GM21360 (cell line): ENCODE results near the gene RAB3A.
"Not testable (repeated sequence)": the region's sequence is repeated elsewhere in the genome, so short reads cannot be mapped to it uniquely, and the experiment has no call there.

ENCODE experiments used
- ATAC-seq: cut with Tn5 transposase; IDR thresholded peaks from one replicate; pipeline ENCODE4 v1.9.1; 2021; ENCODE audit warnings: mild to moderate bottlenecking, moderate library complexity; ENCODE audit not compliant: unreplicated experiment

The RAB3A gene

DNA sequence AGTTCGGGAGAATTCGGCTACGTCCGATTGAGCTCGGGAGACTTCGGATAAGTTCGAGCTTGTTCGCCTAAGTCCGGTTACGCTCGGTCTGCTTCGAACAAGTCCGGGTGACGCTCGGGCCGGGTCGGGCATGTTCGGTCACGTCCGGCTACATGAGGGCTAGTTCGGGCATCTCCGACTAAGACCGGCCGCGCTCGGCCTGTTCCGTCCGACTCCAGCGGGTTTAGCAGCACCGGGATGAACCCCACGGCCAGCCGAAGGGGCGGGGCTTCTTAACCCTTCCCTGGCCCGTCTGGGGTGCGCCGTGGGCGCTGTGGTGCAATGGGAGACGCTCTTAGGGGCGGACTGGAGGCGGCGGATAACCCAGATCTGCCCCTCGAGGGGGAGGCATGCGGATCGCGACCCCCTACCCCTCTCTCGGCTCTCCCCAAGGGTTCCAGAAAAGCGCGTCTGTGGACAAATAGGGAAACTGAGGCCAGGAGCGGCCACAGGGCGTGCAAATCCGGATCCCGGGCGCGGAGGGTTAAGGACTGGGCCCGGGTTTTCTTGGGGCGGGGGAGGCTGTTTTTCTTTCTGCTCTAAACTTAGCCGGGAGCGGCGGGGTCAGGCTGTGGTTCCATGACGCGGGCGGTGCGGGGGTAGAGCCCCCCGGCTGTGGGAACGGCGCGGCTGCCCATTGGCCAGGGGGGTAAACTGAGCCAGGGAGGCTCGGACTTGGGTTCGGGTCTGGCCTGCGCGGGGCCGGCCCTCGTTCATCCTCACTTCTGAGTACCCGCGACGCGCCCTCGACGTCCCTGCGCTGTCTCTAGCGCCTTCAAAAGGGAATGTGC is 20.9 kb upstream of the RAB3A start:
- peak; percentile 81 for ATAC-seq

DNA sequence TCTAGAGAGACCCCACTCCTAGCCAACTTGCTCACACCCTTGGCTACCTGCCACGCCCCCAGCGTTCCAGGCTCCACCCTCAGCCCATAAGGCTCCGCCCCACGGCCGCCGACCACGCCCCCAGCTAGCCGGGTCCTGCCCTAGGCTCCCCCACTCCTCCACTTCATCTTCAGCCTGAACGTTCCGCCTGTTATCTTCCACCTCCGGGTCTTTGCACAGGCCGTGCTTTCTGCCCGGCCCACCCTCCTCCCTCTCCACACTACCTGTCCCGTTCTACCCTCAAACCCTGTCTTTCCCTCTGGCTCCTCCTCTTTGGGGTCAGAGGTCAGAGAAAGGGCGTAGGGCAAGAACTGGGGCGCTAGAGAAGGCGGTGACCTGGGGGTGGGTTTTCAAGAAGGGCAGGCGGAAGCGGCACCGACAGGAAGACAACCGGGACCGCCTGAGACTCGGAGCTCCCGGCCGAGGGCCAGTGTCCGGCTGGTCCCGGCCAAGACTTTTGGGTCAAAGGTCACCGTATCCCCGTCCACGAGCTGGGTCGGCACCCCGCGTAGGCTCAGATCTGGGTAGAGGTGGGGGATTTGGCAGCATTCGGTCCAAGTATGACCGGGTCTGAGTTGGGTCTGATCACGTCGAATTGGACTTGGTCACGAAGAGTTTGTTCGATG is 20.1 kb upstream of the RAB3A start:
- ATAC-seq, result no peak

DNA sequence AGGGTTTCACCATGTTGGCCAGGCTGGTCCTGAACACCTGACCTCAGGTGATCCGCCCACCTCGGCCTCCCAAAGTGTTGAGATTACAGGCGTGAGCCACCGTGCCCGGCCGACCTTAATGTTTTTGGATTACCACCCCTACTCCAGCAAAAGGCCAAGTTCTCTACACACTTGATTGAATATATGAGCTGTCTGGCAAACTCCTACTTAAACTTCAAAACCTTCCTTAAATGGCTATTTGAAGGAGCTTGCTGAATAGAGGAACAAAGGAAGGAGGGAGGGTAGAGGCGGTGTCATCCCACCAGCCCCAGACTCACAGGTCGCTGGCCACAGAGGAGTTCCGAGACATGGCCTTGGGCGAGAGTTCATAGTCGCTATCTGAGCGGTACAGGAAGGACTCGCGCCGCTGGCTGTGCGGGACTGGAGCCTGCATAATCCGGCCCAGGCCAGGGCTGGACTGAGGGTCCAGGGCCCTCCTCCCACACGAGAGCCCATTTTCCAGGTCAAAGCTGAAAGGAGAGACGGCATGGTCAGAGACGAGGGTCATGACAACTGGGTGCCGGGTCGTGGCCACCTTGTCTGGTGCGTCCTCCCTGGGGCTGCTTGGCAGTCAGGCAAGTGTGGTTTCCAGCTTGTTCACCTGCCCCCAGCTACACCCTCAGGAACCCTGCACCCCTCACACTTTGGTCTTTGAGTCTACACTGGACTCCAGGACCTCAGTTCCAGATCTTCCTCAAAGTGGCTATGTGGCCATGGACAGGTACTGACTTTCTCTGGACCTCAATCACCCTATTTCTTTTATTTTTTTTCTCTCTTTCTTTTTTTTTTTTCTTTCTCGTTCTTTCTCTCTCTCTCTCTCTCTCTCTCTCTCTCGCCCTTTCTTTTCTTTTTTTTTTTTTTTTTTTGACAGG is 18.2 kb upstream of the RAB3A start:
- no peak for ATAC-seq

DNA sequence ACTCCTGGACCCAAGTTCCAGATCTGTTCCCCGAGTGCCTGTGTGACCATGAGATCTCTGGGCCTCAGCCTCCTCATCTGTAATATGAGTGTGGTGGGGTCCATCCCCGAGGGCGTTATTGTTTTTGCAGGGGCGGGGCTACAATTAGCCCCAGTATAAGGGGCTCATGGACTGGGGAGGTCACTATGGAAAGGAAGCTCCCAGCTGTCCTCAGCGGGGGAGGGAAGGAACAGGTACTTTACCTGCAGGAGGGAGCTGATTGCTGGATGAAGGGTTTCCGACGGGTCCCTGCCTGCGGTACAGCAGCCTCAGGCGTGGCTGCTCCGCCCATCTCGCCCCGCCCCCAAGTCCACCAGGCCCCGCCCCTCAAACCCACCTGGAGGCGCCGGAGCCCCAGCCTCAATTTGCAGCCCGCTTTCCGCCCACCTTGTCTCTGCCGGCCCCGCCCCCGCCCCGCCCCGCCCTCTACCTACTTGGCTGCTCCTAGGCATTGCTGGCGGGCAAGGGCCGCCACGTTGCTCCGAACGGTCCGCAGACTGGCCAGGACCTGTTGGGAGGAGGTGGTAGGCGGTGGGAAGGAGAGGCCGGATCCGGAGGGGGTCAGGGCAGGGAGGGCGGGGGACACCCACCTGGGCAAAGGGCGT is 16.9 kb upstream of the RAB3A start:
- ATAC-seq, result no peak

DNA sequence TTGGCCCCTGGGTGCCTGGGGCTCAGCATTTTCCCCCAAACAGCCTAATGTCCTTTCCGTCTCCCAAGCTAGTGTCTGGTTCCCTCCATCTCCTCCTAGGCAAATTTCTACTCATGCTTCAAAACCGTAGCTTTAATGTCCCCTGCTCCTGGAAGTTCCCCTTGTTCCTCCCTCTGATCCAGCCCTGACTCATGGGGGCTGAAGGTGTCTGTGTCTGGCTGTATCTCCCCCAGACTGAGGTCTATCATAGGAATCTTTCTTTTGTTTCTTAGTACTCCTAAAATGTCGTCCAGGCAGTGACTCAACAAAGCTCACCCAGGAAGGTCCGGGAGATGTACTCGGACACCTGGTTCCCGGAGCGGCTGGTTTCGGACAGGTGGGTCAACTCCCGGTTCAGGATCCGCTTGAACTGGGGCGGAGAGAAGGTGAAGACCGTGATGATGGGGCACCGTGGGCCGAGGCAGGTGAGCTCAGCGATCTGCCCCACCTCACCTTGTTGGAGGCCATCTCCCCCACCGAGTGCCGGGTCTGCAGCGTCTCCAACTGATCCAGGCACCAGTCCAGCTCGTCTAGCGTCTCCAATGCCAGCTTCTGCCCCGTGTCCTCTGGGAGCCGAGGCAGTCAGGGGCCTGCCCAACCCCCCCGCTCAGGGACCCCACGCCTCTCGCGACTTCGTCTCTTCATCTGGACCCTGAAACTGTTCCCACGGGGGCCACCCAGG is 16.2 kb upstream of the RAB3A start:
- no peak for ATAC-seq

DNA sequence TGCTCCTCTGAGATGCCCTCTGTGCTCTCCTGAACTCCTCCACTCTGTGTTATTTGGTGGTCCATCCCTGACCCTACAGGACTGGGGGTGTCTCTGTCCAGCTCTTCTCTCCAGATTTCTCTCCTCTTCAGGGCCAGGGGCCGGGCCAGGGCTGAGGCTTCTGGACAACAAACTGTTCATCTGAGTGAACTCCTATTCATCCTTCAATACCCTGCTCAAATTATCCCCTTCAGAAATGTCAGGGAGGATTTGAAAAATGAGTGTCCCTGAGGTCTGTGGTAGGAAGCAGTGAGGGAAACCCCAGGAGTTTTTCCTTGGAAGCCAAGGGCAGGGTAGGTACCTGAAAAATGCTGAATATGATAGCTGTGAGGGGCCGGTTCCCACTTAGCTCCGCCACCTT is 14.8 kb upstream of the RAB3A start:
- ATAC-seq, result no peak

DNA sequence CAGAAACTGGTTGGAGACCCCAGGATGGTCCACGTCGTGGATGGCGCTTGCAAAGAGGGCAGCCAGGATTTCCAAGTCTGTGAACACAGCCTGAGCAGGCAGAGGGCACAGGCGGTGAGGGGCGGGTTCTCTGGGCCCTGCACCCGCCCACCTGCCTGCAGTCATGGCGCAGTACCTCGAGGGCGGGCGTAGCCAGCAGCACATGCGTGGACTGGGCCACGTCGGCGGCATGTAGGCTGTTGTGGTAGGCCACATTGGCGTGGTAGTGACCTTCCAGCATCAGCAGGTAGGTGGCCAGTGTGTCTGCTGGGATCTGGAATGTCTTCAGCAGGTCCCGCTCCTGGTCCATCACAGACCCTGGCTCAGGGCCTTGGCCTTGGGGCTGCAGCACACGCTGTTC is 14.3 kb upstream of the RAB3A start:
- ATAC-seq, result no peak

DNA sequence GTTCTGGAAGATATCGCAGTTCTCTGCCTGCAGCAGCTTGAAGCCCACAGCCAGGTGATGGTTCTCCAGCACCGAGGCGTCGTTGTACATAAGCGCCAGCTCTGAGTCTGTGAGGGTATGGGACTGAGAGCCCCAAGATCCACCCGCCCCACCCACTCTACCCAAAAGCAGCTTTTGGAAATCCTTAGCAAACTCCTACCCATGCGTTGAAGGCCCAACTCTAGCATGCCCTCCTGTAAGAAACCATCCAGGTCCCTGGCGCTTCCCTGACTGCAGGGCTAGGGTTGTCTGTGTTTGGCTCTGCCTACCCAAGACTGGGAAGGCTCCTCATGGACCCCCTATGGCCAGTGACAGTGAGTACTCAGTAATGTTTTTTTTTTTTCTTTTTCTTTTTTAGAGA is 12.9 kb upstream of the RAB3A start:
- ATAC-seq, result no peak

DNA sequence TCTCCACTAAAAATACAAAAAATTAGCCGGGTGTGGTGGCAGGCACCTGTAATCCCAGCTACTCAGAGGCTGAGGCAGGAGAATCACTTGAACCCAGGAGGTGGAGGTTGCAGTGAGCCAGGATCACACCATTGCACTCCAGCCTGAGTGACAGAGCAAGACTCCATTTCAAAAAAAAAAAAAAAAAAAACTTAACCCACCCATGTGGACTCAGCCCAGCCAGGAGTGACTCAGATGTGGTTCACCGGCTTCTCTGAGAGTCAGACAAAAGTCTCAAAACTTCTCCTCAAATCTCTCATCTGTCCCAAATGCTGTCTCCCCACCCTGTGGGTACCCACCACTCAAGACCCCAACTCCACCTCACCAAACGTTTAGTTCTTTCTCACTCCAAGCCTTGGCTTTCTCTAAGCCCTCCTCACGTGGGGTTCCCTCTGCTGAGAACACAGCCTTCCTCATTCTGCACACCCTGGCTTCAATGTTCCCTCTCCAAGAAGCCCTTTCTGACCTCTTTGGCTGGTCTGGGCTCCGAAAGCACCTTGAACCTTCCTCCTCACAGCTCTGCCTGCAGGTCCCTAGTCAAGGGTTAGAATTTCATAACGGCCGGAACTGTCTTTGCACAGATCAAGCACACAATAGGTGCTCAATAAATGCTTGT is 11.1 kb upstream of the RAB3A start:
- ATAC-seq, result no peak

DNA sequence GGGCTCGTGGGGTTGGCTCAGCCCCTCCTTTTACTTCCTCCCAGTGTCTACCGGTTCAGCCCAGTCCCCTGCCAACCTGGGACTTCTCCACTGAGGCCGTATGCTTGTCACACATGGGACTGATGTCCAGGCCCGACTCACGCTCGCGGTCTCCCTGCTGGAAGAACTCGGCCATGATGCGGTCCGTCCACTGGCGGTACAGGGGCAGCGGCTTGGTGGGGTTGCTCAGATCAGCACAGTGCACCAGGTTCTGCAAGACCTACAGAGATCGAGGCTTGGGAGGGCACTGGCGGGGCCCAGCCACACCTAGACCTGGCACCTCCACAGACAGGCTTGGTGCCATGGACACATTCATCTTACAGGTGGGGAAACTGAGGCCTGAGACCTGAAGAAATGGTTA is 7.8 kb upstream of the RAB3A start:
- no peak for ATAC-seq

DNA sequence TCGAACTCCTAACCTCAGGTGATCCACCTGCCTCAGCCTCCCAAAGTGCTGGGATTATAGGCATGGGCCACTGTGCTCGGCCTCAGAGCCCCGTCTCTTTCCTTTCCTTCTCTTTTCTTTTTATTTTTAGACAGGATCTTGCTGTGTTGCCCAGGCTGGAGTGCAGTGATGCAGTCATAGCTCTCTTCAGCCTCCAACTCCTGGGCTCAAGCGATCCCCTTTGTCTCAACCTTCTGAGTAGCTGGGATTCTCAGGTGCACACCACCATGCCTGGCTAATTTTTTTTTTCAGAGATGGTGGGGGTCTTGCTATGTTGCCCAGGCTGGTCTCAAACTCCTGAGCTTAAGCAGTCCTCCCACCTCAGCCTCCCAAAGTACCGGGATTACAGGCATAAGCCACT is 6.1 kb upstream of the RAB3A start:
- not testable (repeated sequence) for ATAC-seq

DNA sequence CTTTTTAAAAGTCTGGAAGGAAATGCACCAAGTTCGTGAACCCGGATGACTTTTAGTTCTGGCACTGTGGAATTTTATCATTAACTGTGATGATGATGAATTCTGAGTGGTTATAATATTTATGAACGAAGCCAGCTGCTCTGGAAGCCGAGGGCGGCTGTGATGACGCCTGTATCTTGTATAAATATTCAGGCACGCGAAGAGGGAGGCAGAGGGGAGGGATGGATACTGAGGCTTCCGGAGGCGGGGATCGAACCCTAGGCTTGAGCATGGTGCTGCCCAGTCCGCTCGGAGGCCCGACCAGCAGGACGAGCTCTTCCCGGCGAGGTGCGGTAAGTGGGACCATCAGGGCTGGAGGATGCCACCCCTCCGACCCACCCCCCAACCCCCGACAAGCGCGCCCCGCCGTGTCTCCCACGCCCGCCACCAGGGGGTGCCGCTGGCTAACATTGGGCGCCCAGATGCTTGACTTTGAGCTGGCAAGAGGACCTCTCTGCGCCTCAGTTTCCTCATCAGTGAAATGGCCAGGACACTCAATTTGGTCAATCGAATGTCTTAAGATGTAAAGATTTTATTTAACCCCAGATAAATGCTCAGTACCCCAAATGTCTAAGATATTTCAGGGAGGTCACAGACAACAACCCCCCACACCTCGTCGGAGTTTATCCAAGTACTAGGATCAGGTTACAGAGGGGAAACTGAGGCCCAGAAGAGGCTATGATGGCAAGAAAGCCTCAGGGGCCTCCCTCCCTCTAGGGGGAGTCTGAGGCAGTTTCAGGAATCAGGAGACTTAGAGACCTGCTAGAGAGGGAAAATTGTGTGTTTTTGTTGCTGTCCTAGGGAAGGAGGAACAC is 4.5 kb upstream of the RAB3A start:
- ATAC-seq, result no peak

DNA sequence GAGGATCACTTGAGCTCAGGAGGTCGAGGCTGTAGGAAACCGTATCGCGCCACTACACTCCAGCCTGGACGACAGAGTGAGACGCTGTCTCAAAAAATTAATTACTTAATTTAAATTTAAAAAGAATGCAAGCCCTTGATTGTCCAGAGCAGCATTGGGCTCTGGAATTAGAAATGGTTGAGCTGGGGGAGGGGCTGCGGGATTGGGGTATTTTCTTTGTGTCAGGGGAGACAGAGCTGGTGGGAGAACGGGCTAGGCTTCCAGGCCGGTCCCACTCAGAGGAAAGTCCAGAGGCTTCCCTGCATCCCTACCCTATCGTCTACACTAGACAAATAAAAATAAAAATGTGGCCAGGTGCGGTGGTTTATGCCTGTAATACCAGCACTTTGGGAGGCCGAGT is 2.2 kb upstream of the RAB3A start:
- ATAC-seq, result no peak

DNA sequence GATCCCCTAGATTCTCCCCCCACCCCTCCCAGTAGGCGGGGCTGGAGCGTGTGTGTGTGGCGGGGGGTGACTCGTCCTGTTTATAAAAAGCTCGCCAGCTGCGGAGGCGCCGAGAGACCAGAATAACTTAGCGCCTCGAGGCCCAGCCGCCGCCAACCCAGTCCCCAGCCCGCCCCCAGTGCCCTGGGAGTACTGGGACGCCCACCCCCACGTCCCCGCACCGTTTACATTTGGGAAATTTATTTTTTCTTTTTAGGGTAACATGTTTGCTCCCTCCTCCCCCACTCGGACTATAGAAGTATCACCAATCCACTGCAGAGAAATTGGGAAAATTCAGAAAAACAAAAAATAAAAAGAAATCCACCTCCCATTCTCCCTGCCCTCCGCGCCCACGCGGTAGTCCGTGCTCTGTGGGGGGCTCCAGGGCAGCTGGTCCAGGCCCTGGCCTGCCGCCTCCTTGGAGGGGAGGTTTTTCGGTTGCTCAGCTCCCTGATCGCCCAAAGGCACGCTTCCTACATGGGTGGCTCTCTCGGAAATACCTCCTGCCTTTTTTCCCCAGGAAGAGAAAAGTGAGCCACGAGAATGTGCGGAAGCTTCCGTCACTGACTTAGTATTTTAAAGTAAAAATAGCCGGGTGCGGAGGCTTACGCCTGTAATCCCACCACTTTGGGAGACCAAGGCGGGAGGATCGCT is 1.5 kb upstream of the RAB3A start:
- ATAC-seq, result no peak

DNA sequence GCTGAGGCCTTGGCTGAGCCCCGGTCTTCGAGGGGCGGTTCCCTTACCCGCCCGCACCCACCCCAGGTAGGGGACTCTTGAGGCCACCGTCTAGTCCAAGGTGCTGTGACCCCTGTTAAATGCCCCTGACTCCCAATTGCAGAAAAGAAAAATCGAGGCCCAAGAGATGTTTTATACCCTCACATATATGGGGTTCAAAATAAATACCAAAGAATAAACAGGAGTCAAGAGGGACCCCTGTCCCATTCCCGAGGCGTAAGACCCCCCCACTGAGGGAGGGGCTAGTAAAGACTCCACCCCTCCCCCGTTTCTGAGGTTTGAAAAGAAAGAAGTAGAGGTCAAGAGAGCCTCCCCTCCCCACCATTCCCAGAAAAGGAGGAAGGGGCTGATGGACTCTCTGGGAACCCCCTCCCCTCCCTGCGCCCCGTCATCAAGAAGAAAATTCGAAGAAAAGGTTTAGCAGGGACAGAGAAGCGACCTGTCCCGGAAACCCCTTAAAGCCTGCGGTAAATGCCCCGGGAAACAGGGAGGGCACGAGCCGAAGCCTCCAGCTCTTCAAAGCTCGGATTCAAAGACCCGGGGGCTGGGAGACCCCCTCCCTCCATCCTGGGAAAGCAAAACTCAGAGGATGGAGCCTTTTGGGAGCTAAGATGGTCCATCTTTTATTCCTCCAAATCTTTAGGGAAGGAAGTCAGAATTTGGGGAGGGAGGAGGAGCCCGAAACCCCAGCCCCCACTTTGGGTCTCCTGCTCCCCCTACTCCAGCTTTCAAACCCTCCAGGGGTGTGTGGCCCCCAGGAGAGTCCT is 755 bp upstream of the RAB3A start:
- ATAC-seq, result peak; percentile 5

DNA sequence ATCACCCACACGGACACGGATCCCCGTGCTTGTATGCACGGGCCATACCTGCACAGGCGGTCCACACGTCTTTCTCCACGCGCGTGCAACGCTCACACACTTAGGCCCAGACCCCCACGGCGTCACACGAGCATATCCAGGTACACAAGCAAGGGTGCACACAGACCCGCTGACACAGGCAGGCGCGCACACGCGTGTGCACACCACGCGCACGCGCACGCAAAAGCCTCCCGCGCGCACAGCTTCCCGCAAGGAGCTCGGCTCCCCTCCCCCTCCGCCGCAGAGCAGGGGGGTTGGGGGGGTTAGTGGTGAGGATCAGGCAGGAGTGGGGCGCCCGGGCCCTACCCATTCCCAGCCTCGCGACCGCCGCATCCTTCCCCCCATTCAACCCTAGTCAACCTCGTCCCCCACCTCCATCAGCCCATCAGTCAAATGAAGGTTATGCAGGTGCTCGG is 407 bp downstream of the RAB3A start:
- ATAC-seq, result no peak

DNA sequence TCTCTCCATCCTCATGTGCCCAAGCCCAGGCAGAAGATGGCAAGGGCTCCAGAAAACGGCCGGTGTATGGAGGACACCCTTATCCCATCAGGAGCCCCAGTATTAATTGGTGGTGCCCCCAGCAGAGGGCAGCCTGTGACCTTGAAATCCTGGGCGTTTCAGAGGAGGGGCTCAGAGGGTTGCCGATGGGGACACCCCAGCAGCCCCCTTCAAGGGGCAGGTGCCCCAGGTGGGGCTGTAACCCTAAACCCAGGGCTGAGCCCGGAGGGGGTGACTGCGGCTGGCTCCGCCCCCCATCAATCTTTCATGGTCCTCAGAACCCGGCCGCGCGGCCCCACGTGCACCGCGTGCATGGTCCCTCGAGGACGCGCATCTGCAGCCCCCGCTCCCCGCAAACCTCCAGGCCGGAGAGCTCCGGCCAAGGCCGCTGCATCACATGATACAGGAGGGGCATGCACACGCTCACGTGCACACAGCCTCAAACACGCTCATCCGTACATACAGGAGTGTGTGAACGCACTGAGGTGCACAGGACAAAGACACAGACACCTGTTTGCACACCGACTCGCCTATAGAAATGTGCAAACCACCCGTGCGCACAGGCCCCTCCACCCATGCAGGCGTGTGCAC is 949 bp downstream of the RAB3A start:
- ATAC-seq, result no peak
